ENCODE data around the gene ATP13A4. TPM values are rescaled to one million over a fixed set of nuclear protein-coding genes. Genes with fewer than 3 reads are reported as not detected.

ATP13A4 gene, protein sequence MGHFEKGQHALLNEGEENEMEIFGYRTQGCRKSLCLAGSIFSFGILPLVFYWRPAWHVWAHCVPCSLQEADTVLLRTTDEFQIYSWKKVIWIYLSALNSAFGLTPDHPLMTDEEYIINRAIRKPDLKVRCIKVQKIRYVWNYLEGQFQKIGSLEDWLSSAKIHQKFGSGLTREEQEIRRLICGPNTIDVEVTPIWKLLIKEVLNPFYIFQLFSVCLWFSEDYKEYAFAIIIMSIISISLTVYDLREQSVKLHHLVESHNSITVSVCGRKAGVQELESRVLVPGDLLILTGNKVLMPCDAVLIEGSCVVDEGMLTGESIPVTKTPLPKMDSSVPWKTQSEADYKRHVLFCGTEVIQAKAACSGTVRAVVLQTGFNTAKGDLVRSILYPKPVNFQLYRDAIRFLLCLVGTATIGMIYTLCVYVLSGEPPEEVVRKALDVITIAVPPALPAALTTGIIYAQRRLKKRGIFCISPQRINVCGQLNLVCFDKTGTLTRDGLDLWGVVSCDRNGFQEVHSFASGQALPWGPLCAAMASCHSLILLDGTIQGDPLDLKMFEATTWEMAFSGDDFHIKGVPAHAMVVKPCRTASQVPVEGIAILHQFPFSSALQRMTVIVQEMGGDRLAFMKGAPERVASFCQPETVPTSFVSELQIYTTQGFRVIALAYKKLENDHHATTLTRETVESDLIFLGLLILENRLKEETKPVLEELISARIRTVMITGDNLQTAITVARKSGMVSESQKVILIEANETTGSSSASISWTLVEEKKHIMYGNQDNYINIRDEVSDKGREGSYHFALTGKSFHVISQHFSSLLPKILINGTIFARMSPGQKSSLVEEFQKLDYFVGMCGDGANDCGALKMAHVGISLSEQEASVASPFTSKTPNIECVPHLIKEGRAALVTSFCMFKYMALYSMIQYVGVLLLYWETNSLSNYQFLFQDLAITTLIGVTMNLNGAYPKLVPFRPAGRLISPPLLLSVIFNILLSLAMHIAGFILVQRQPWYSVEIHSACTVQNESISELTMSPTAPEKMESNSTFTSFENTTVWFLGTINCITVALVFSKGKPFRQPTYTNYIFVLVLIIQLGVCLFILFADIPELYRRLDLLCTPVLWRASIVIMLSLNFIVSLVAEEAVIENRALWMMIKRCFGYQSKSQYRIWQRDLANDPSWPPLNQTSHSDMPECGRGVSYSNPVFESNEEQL
- 0.33 and 0.58 TPM in 2 replicates for total RNA-seq

GRCh38 chr3:193554811-193555210 is at the start of gene ATP13A4:
Gene ATP13A4, minus strand, starts transcription at chr3:193554895. Its CDS starts 96 bp downstream, at chr3:193554799.

GRCh38 chr3:193592841-193593667 is 38.4 kb upstream of the ATP13A4 start, which contains the start of gene OPA1:
Gene OPA1, plus strand, starts transcription at chr3:193593208. Its CDS starts 170 bp downstream, at chr3:193593378.

GRCh38 chr3:193378706-193379105 is 176.0 kb downstream of the ATP13A4 start, which contains the start of gene ATP13A5:
Gene ATP13A5, minus strand, starts transcription at chr3:193378753. Its CDS starts 28 bp downstream, at chr3:193378725.

Other genes starting within 250 kb of the ATP13A4 start
- gene ATP13A5, start 176.1 kb downstream of the ATP13A4 start, total RNA-seq, result not detected in 2 replicates
- 55.1 and 70.8 TPM in 2 replicates for gene OPA1, start 38.3 kb upstream of the ATP13A4 start, total RNA-seq

Measured in smooth muscle cell of trachea (primary cell).